ENCODE measurements around the gene HCN1. TPM values are rescaled to one million over a fixed set of nuclear protein-coding genes. Genes with fewer than 3 reads are reported as not detected.

The HCN1 gene
- total and polyA plus RNA-seq, 2 of the 13 experiments (the other 11 are each of a cell fraction or from before 2014, with no cell fraction given), result not detected

DNA sequence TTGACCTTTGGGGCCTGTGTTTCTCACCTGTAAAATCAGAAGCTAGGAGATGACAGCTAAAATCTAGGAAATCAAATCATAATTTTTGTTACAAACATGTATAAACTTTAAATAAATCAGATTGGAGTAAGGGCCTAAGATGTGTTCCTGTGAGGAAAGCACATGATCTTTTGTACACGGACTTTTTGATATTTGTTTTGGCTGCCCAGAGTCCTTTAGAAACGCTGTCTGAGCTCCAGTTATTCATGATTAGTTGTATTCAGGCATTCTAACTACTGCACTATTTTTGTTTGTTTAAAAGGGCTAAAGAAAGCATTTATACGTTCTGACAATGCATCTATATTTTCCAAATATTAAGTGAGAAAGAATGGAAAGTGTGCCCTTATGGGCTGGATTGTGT, 94.8 kb downstream of the HCN1 start:
- ChIA-PET CTCF (ENCODE audit: low intra/inter-chr PET ratio, low total read pairs) (no interaction called here), POLR2A (no interaction called here)
- no TSS peak for BruUV-seq (replicated peaks)
- TF ChIP-seq KLF9 (CRISPR knock-in tag; IDR thresholded peaks at IDR 0.05; ENCODE audit: low read depth) (no peak), ZNF460 (CRISPR knock-in tag; IDR thresholded peaks at IDR 0.05; ENCODE audit: borderline replicate concordance) (no peak), KDM5B (CRISPR knock-in tag; IDR thresholded peaks at IDR 0.05; ENCODE audit: borderline replicate concordance) (no peak), ZNF83 (CRISPR knock-in tag; IDR thresholded peaks at IDR 0.05; ENCODE audit: borderline replicate concordance) (no peak), ZSCAN30 (CRISPR knock-in tag; IDR thresholded peaks at IDR 0.05) (no peak), ZFP36L1 (CRISPR knock-in tag; IDR thresholded peaks at IDR 0.05) (no peak), IRF9 (CRISPR knock-in tag; IDR thresholded peaks at IDR 0.05; ENCODE audit: borderline replicate concordance) (no peak), ZNF510 (CRISPR knock-in tag; IDR thresholded peaks at IDR 0.05; ENCODE audit: low read depth) (no peak), SMAD1 (CRISPR knock-in tag; IDR thresholded peaks at IDR 0.05; ENCODE audit: borderline replicate concordance, low read depth) (no peak)
- TF ChIP-seq, protein P1, sequence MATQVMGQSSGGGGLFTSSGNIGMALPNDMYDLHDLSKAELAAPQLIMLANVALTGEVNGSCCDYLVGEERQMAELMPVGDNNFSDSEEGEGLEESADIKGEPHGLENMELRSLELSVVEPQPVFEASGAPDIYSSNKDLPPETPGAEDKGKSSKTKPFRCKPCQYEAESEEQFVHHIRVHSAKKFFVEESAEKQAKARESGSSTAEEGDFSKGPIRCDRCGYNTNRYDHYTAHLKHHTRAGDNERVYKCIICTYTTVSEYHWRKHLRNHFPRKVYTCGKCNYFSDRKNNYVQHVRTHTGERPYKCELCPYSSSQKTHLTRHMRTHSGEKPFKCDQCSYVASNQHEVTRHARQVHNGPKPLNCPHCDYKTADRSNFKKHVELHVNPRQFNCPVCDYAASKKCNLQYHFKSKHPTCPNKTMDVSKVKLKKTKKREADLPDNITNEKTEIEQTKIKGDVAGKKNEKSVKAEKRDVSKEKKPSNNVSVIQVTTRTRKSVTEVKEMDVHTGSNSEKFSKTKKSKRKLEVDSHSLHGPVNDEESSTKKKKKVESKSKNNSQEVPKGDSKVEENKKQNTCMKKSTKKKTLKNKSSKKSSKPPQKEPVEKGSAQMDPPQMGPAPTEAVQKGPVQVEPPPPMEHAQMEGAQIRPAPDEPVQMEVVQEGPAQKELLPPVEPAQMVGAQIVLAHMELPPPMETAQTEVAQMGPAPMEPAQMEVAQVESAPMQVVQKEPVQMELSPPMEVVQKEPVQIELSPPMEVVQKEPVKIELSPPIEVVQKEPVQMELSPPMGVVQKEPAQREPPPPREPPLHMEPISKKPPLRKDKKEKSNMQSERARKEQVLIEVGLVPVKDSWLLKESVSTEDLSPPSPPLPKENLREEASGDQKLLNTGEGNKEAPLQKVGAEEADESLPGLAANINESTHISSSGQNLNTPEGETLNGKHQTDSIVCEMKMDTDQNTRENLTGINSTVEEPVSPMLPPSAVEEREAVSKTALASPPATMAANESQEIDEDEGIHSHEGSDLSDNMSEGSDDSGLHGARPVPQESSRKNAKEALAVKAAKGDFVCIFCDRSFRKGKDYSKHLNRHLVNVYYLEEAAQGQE (IDR thresholded peaks at IDR 0.05; ENCODE audit: borderline replicate concordance in 1 of 2, low read depth in 1 of 2, low read length in 2 of 2), result no peak
- Histone ChIP-seq H2AFZ (ENCODE audit: low read length) (no peak overlapping the region), H3K79me2 (ENCODE audit: insufficient read depth, low read length) (no peaks in the 10 kb centered on the region), H3K9me3 (ENCODE audit: low read length) (peaks cover 12% of the 10 kb centered on the region), H3K27ac (ENCODE audit: extremely low read length, insufficient read depth, low read length) (no peak overlapping the region), H3K27me3 (ENCODE audit: control insufficient read depth in 1 of 2, insufficient read depth in 2 of 2, low read length in 2 of 2) (no peaks in the 10 kb centered on the region), H3K36me3 (replicated peaks in 1 of 2; ENCODE audit: control insufficient read depth in 1 of 2, insufficient read depth in 2 of 2, low read length in 2 of 2) (no peaks in the 10 kb centered on the region), H3K4me1 (ENCODE audit: insufficient read depth, low read length) (no peaks in the 10 kb centered on the region), H3K9ac (ENCODE audit: insufficient read depth, low read depth, low read length) (no peak overlapping the region), H3K4me2 (ENCODE audit: low read depth, low read length) (no peak overlapping the region), H3K4me3 (replicated peaks in 1 of 3; ENCODE audit: insufficient read depth in 1 of 3, low read depth in 2 of 3, low read length in 3 of 3) (no peak overlapping the region), H4K20me1 (ENCODE audit: insufficient read depth, low read length) (no peaks in the 10 kb centered on the region)
- in situ Hi-C loops (cut with HindIII; ENCODE audit: extremely low pct_ligation_motif_present, low pct_unique_long_range_greater_than_20kb) (no loop called here), intact Hi-C loops (cut with micrococcal nuclease; ENCODE audit: unreplicated experiment) (no loop called here)
- no peak for DNase-seq (ENCODE audit: low spot score)
- no peak for FAIRE-seq
- no peak for ATAC-seq
- WGBS (ENCODE audit: low lambda C conversion rate), result 1% methylated on average over 3 of the region's 3 CpGs

Measured in HepG2 (cell line).